Liver (tissue), 3 donors: ENCODE data around the gene RBM33.

ENCODE experiments used
- GABPA ChIP-seq, 2 donors: IDR thresholded peaks in 1 of 2; conservative IDR thresholded peaks in 1 of 2; 2 replicates each; pipeline ENCODE4 v1.6.1; 2016; ENCODE audit warnings: antibody characterized with exemption in 2 of 2, mild to moderate bottlenecking in 1 of 2, moderate library complexity in 1 of 2
- JUND ChIP-seq, 2 donors: IDR thresholded peaks; 2 replicates each; pipeline ENCODE4 v1.6.1; 2016; ENCODE audit warnings: antibody characterized with exemption in 2 of 2
- RAD21 ChIP-seq, 2 donors: IDR thresholded peaks; 2 replicates each; pipeline ENCODE4 v1.6.1; 2016; ENCODE audit warnings: antibody characterized with exemption in 2 of 2, mild to moderate bottlenecking in 2 of 2
- SP1 ChIP-seq: IDR thresholded peaks from 2 replicates; pipeline ENCODE4 v1.6.1; 2018; ENCODE audit warnings: antibody characterized with exemption, mild to moderate bottlenecking
- YY1 ChIP-seq: IDR thresholded peaks from 2 replicates; pipeline ENCODE4 v1.6.1; 2016; ENCODE audit warnings: antibody characterized with exemption, mild to moderate bottlenecking
- TF ChIP-seq, protein P1 (sequence below): IDR thresholded peaks from 2 replicates; pipeline ENCODE4 v1.6.1; 2016; ENCODE audit warnings: antibody characterized with exemption, mild to moderate bottlenecking
- TF ChIP-seq, protein P2 (sequence below): fragments of 150-350 bp; IDR thresholded peaks from 2 replicates; pipeline ENCODE4 v1.5.1; 2017; ENCODE audit warnings: improper control_type of control experiment, low read depth, low read length; ENCODE audit not compliant: missing input control
- TF ChIP-seq, protein P3 (sequence below): IDR thresholded peaks from 2 replicates; pipeline ENCODE4 v1.6.1; 2016; ENCODE audit warnings: antibody characterized with exemption
- TF ChIP-seq, protein P4 (sequence below): IDR thresholded peaks from 2 replicates; pipeline ENCODE4 v1.6.1; 2016; ENCODE audit warnings: antibody characterized with exemption
- donor health status: healthy.
- donor health status: healthy.

DNA sequence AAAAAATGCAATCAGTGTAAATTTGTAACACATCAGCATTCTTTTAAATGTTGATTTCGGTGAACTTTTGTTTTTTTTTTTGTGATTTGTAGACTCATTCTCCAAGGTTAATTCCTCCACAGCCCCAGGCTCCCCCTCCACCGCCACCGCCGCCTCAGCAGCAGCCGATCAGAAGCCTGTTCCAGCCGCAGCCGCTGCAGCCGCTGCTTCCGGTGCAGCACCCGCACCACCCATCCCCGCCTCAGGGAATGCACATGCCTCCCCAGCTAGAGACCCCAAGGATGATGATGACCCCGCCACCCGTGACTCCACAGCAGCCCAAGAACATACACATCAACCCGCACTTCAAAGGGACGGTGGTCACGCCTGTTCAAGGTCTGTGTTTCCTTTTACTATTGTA, 66.6 kb downstream of the RBM33 start:
- TF ChIP-seq, protein P1, sequence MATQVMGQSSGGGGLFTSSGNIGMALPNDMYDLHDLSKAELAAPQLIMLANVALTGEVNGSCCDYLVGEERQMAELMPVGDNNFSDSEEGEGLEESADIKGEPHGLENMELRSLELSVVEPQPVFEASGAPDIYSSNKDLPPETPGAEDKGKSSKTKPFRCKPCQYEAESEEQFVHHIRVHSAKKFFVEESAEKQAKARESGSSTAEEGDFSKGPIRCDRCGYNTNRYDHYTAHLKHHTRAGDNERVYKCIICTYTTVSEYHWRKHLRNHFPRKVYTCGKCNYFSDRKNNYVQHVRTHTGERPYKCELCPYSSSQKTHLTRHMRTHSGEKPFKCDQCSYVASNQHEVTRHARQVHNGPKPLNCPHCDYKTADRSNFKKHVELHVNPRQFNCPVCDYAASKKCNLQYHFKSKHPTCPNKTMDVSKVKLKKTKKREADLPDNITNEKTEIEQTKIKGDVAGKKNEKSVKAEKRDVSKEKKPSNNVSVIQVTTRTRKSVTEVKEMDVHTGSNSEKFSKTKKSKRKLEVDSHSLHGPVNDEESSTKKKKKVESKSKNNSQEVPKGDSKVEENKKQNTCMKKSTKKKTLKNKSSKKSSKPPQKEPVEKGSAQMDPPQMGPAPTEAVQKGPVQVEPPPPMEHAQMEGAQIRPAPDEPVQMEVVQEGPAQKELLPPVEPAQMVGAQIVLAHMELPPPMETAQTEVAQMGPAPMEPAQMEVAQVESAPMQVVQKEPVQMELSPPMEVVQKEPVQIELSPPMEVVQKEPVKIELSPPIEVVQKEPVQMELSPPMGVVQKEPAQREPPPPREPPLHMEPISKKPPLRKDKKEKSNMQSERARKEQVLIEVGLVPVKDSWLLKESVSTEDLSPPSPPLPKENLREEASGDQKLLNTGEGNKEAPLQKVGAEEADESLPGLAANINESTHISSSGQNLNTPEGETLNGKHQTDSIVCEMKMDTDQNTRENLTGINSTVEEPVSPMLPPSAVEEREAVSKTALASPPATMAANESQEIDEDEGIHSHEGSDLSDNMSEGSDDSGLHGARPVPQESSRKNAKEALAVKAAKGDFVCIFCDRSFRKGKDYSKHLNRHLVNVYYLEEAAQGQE = no peak
- TF ChIP-seq RAD21 (IDR thresholded peaks at IDR 0.05) (no peak), JUND (IDR thresholded peaks at IDR 0.05) (no peak), SP1 (no peak), GABPA (IDR thresholded peaks at IDR 0.05 in 1 of 2, conservative IDR thresholded peaks at IDR 0.05 in 1 of 2) (no peak), YY1 (no peak)
- TF ChIP-seq, protein P2, sequence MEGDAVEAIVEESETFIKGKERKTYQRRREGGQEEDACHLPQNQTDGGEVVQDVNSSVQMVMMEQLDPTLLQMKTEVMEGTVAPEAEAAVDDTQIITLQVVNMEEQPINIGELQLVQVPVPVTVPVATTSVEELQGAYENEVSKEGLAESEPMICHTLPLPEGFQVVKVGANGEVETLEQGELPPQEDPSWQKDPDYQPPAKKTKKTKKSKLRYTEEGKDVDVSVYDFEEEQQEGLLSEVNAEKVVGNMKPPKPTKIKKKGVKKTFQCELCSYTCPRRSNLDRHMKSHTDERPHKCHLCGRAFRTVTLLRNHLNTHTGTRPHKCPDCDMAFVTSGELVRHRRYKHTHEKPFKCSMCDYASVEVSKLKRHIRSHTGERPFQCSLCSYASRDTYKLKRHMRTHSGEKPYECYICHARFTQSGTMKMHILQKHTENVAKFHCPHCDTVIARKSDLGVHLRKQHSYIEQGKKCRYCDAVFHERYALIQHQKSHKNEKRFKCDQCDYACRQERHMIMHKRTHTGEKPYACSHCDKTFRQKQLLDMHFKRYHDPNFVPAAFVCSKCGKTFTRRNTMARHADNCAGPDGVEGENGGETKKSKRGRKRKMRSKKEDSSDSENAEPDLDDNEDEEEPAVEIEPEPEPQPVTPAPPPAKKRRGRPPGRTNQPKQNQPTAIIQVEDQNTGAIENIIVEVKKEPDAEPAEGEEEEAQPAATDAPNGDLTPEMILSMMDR = no peak
- TF ChIP-seq, protein P3, sequence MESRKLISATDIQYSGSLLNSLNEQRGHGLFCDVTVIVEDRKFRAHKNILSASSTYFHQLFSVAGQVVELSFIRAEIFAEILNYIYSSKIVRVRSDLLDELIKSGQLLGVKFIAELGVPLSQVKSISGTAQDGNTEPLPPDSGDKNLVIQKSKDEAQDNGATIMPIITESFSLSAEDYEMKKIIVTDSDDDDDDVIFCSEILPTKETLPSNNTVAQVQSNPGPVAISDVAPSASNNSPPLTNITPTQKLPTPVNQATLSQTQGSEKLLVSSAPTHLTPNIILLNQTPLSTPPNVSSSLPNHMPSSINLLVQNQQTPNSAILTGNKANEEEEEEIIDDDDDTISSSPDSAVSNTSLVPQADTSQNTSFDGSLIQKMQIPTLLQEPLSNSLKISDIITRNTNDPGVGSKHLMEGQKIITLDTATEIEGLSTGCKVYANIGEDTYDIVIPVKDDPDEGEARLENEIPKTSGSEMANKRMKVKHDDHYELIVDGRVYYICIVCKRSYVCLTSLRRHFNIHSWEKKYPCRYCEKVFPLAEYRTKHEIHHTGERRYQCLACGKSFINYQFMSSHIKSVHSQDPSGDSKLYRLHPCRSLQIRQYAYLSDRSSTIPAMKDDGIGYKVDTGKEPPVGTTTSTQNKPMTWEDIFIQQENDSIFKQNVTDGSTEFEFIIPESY = no peak
- TF ChIP-seq, protein P4, sequence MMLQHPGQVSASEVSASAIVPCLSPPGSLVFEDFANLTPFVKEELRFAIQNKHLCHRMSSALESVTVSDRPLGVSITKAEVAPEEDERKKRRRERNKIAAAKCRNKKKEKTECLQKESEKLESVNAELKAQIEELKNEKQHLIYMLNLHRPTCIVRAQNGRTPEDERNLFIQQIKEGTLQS = no peak
